Measurements from ENCODE around the gene NPW. TPM values are rescaled to one million over a fixed set of nuclear protein-coding genes. Genes with fewer than 3 reads are reported as not detected.
A peak's percentile ranks its signal among the peaks of the same experiment; 100 is the strongest.

NPW gene
- total and polyA plus RNA-seq, 2 of the 8 experiments (the other 6 are each of a cell fraction or from before 2014, with no cell fraction given), result 4.0 to 10.3 TPM

DNA sequence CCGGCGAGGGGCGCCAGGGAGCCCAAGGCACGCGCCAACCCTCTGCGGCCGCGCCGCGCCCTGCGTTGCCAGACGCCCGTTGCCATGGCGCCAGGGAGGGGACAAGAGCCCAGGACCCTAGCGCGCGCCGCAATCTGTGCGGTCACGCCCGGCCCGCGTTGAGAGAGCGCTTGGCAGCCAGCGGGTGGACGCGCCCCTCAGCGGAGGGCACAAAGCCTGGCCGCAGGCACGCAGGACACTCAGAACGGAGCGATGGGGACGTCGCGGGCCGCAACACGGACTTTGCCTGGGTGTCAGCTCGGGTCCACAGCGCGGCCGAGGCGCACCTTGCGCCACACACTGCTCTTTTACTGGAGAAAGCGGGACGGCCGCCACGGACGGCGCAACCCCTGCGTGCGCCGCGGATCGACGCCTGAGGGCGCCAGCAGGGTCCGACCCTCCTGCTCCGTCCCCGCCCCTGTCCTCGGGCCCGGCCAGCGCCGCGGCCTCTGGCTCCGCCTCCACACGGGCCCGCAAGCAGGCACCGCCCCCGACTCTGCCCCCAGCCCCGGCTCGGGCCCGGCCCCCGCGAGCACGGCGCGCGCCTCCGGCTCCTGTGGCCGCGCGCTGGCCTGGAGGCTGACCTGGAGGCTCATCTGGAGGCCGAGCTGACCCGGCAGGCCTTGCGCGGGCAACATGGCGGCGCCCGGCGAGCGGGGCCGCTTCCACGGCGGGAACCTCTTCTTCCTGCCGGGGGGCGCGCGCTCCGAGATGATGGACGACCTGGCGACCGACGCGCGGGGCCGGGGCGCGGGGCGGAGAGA is 35.8 kb upstream of the NPW start, which contains the start of gene GFER (continued):
- TF ChIP-seq SP4 (IDR thresholded peaks at IDR 0.05; ENCODE audit: low read length) (no peak), E2F6 (IDR thresholded peaks at IDR 0.05) (peak; percentile 44; the same call in 1 of the 2 replicates), KDM4A (IDR thresholded peaks at IDR 0.05; ENCODE audit: low read depth, low read length, severe bottlenecking) (peak; percentile 74)
